ENCODE data around the gene NR4A3.

DNA sequence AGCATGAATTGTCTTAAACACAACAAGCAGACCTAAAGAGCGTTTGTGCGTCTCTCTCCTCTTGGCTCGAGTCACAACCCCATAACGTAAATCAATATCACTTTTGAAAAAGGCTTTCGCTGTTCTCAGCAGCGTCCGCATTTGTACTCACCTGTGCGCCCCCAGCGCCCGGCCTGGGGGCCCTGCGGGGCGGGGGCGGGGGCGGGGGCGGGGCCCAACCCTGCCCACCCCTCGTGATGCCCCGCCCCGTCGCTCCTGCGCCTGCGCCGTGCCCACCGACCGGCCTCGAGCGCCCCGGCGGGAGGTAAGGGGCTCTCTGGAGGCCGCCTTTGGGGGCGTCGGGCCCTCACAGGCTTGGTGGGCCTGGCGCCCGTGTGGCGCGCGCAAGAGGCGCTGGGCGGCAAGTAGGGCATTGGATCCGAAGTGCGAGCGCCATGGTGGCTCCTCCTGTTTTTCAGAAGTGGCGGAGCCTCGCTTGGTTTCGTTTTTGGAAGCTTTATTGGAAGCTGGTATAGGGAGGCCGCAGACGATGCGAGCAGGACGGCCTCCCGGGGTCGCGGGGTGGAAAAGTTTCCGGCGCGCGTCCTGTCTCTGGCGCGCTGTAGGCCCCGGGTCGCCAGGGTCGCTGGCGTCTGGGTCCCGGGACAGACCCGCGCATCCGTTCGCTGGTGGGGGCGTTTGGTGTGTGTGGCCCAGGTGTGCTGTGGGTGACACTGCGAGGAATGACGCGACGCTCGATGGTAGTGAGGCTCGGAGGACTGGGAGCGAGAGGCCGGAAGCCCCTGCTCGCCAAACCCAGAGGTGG is 84.9 kb downstream of the NR4A3 start, which contains the start of gene STX17:
- TF ChIP-seq FOXK2 (IDR thresholded peaks at IDR 0.05) (no peak), LEF1 (IDR thresholded peaks at IDR 0.05; ENCODE audit: borderline replicate concordance) (no peak), SP1 (IDR thresholded peaks at IDR 0.05) (no peak), SUZ12 (IDR thresholded peaks at IDR 0.05) (no peak), FOXA1 (IDR thresholded peaks at IDR 0.05) (no peak), BHLHE40 (IDR thresholded peaks at IDR 0.05; ENCODE audit: borderline replicate concordance) (no peak), FOXM1 (IDR thresholded peaks at IDR 0.05; ENCODE audit: borderline replicate concordance) (no peak), ELF4 (IDR thresholded peaks at IDR 0.05) (no peak), ZNF384 (IDR thresholded peaks at IDR 0.05) (no peak)
- TF ChIP-seq, protein P1, sequence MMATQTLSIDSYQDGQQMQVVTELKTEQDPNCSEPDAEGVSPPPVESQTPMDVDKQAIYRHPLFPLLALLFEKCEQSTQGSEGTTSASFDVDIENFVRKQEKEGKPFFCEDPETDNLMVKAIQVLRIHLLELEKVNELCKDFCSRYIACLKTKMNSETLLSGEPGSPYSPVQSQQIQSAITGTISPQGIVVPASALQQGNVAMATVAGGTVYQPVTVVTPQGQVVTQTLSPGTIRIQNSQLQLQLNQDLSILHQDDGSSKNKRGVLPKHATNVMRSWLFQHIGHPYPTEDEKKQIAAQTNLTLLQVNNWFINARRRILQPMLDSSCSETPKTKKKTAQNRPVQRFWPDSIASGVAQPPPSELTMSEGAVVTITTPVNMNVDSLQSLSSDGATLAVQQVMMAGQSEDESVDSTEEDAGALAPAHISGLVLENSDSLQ (IDR thresholded peaks at IDR 0.05), result no peak

Data from HEK293T (cell line).